Breast epithelium (tissue), 4 donors: ENCODE data around the gene GLO1. TPM values are rescaled to one million over a fixed set of nuclear protein-coding genes. Genes with fewer than 3 reads are reported as not detected.

Source experiments
- DNase-seq, 2 donors: peaks; one replicate each; pipeline ENCODE4 v3.0.0-alpha.2; 2019; ENCODE audit warnings: low spot score in 2 of 2
- H3K27ac ChIP-seq, 2 donors: fragments of 200-600 bp; sonication (generic) in 1 of 2; one replicate each; pipeline ENCODE4 v1.5.1; 2016 to 2019; ENCODE audit warnings: mild to moderate bottlenecking in 1 of 2
- H3K27me3 ChIP-seq, 2 donors: fragments of 200-600 bp; sonication (generic) in 1 of 2; one replicate each; pipeline versions ENCODE4 v1.5.1 to v1.6.0; 2017 to 2019; ENCODE audit warnings: control low read depth in 1 of 2, mild to moderate bottlenecking in 1 of 2
- H3K36me3 ChIP-seq: fragments of 200-600 bp; one replicate; pipeline ENCODE4 v1.5.1; 2019
- H3K4me1 ChIP-seq, 2 donors: fragments of 200-600 bp; sonication (generic); one replicate each; pipeline ENCODE4 v1.5.1; 2016 to 2019; ENCODE audit warnings: control low read depth in 1 of 2
- H3K4me3 ChIP-seq, 3 donors: fragments of 200-600 bp; sonication (generic); 1 replicate in 2 of 3; 2 replicates in 1 of 3; pipeline ENCODE4 v1.5.1; 2016 to 2019; ENCODE audit warnings: mild to moderate bottlenecking in 3 of 3, moderate library complexity in 2 of 3
- H3K9me3 ChIP-seq, 2 donors: fragments of 200-600 bp; sonication (generic) in 1 of 2; one replicate each; pipeline ENCODE4 v1.5.1; 2016 to 2019; ENCODE audit warnings: control low read depth in 1 of 2
- POLR2A ChIP-seq: fragments of 450-650 bp; IDR thresholded peaks from one replicate; pipeline ENCODE4 v1.6.1; 2016; ENCODE audit warnings: antibody characterized with exemption, mild to moderate bottlenecking, moderate library complexity
- POLR2AphosphoS5 ChIP-seq, 3 donors: sonication (generic); formaldehyde crosslinking; IDR thresholded peaks; one replicate each; pipeline ENCODE4 v1.6.1; 2017; ENCODE audit warnings: antibody characterized with exemption in 3 of 3
- intact Hi-C: fragments of 100-400 bp; cut with DNase I; formaldehyde crosslinking; loops from one replicate; pipeline ENCODE4 v1.15.1; 2023; ENCODE audit warnings: low total_unique reads
- total RNA-seq, 3 donors: library from RNA; depleted of rRNA; stranded (reverse); fragments of >200 nt; gene quantifications; one replicate each; pipeline ENCODE4 v1.1.0, GENCODE V29; 2016
- TF ChIP-seq, protein P1 (sequence below), 3 donors: fragments of 450-650 bp; IDR thresholded peaks; one replicate each; pipeline ENCODE4 v1.5.1; 2016 to 2017; ENCODE audit warnings: antibody characterized with exemption in 3 of 3, mild to moderate bottlenecking in 3 of 3, moderate library complexity in 3 of 3

Gene GLO1
- 100 to 1,000 TPM in 1 of 3 donors, 10 to 100 TPM in 2; 59.0 to 113 (median 79.3) TPM for total RNA-seq

DNA sequence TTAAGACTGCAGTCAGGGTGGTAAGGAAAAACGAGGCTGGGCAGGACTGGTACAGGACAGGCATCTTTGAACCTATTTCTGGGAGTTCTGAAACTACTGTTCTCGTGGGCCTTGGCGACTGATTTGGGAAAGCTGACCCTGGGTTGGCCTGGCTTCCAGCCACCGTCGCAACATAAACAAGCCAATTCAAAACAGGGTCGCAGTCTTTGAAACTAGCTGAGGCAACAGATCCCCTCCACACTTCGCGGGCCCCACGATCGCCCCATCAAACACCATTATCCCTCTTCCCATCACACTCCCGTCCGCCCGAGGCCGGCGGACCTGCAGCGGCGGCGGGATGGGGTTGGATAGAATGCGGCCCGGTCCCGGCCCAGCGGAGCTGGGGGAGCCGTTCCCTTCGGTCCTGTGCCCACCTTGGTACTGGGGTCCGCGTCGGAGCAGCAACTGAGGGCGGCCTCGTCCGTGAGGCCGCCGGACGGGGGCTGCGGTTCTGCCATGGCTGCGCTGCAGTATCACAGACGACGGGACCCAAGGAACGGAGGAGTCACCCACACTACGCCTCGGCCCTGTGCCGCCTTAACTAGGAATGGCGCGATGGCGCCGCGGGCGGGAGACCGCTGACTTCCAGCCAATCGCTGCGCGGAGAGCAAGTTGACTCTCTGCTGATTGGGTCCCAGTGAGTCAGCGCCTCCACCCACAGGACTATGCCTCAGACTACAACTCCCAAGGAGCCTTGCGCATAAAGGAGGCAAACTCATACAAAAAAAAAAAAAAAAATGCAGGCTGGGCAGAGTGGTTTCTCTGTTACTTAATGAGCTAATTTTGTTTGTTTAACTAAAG lies at the start of gene GLO1:
TSS of gene GLO1 (minus strand) at position 588 of the 840 bp plus-strand sequence. CDS start at position 497, 91 bp downstream.
- peak; percentile 97 to 99 for DNase-seq
- Histone ChIP-seq H3K27ac (peak within 1 kb of the TSS; percentile 91 to 97), H3K4me3 (peak within 1 kb of the TSS; percentile 55 to 95 (median 64)), H3K36me3 (no peaks in the 10 kb centered on the region), H3K9me3 (peaks cover 5 to 12% of the 10 kb centered on the region in 2 donors), H3K4me1 (no peaks in the 10 kb centered on the region), H3K27me3 (no peaks in the 10 kb centered on the region)
- peak; percentile 89 to 97 (median 90) for TF ChIP-seq POLR2AphosphoS5 (IDR thresholded peaks at IDR 0.05)
- peak; percentile 75 for TF ChIP-seq POLR2A
- TF ChIP-seq, protein P1, sequence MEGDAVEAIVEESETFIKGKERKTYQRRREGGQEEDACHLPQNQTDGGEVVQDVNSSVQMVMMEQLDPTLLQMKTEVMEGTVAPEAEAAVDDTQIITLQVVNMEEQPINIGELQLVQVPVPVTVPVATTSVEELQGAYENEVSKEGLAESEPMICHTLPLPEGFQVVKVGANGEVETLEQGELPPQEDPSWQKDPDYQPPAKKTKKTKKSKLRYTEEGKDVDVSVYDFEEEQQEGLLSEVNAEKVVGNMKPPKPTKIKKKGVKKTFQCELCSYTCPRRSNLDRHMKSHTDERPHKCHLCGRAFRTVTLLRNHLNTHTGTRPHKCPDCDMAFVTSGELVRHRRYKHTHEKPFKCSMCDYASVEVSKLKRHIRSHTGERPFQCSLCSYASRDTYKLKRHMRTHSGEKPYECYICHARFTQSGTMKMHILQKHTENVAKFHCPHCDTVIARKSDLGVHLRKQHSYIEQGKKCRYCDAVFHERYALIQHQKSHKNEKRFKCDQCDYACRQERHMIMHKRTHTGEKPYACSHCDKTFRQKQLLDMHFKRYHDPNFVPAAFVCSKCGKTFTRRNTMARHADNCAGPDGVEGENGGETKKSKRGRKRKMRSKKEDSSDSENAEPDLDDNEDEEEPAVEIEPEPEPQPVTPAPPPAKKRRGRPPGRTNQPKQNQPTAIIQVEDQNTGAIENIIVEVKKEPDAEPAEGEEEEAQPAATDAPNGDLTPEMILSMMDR (IDR thresholded peaks at IDR 0.05), result no peak
- intact Hi-C loops, result no loop called here

DNA sequence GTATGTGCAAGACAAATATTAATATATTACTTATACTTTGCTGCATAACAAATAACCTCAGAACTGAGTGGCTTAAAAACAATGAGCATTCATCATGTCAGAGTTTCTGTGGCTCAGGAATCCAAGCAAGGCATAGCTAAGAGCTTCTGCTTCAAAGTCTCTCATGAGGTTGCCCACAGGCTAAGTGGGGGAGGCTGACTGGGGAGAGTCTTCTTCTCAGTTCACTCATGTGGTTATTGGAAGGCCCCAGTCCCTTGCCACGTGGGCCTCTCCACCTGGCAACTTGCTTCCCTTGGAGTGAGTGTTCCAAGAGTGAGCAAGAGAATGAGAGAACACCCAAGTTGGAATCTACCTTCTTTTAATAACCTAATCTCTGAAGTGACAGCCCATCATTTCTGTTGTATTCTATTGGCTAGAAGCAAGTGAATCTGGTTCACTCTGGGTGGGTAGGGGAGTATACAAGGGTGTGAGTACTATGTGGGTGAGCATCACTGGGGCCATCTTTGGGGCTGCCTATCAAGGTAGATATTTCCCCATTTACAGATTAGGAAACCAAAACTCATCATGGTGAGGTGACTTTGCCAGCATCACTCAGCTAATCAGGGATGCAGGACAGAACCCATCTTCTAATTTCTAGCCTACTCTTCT lies 48.1 kb upstream of the GLO1 start:
- Histone ChIP-seq H3K36me3 (no peaks in the 10 kb centered on the region), H3K4me3 (no peak overlapping the region), H3K27ac (no peak overlapping the region), H3K4me1 (peaks cover 0 to 4% of the 10 kb centered on the region in 2 donors), H3K27me3 (no peaks in the 10 kb centered on the region), H3K9me3 (no peaks in the 10 kb centered on the region)
- TF ChIP-seq, protein P1 (IDR thresholded peaks at IDR 0.05), result no peak
- no peak for TF ChIP-seq POLR2AphosphoS5 (IDR thresholded peaks at IDR 0.05)
- TF ChIP-seq POLR2A, result no peak
- intact Hi-C loops, result no loop called here
- DNase-seq, result no peak

DNA sequence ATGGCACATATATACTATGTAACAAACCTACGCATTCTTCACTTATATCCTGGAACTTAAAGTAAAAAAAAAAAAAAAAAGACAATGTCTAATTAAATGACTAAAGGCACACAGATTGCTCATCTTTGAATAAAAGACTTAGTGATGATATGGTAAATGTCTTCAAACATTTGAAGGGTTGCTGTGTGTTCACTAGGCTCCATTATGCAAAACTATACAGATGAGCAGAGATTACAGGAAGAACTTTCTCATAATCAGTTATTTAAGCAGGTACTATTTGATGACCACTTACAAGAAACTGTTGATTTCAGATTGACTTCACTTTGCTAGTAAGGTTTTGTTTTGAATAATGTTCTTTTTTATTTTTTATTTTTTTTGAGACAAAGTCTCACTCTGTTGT lies 46.5 kb upstream of the GLO1 start:
- intact Hi-C loops, result no loop called here
- Histone ChIP-seq H3K4me3 (no peak overlapping the region), H3K36me3 (no peaks in the 10 kb centered on the region)

DNA sequence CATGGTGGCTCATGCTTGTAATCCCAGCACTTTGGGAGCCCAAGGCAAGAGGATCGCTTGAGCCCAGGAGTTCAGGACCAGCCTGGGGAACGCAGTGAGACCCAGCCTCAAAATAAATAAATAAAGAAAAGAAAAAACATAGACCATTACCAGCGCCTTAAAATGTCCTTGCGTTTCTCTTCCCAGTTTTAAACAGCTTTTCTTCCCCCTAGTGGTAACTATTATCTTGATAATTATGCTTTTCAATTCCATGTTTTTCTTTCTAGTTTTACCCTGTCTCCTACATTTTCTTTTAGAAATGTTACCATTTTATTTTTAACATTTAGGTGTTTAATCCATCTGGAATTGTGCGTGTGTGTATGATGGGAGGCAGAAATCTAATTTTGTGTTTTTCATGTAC lies 36.6 kb upstream of the GLO1 start:
- no peak overlapping the region for H3K27ac ChIP-seq
- H3K4me1 ChIP-seq, result no peaks in the 10 kb centered on the region
- H3K4me3 ChIP-seq, result no peak overlapping the region
- H3K9me3 ChIP-seq, result peaks cover 5 to 10% of the 10 kb centered on the region in 2 donors
- no peak for TF ChIP-seq POLR2A
- TF ChIP-seq, protein P1 (IDR thresholded peaks at IDR 0.05), result no peak
- no peak for DNase-seq
- H3K27me3 ChIP-seq, result no peaks in the 10 kb centered on the region
- intact Hi-C loops, result no loop called here
- no peaks in the 10 kb centered on the region for H3K36me3 ChIP-seq

More for the DNA sequence above, 46.5 kb upstream of the GLO1 start:
- Histone ChIP-seq H3K4me1 (no peaks in the 10 kb centered on the region), H3K27ac (no peak overlapping the region), H3K27me3 (no peaks in the 10 kb centered on the region), H3K9me3 (no peaks in the 10 kb centered on the region)
- DNase-seq, result no peak
- TF ChIP-seq POLR2A (no peak), POLR2AphosphoS5 (IDR thresholded peaks at IDR 0.05) (no peak)
- TF ChIP-seq, protein P1 (IDR thresholded peaks at IDR 0.05), result no peak

DNA sequence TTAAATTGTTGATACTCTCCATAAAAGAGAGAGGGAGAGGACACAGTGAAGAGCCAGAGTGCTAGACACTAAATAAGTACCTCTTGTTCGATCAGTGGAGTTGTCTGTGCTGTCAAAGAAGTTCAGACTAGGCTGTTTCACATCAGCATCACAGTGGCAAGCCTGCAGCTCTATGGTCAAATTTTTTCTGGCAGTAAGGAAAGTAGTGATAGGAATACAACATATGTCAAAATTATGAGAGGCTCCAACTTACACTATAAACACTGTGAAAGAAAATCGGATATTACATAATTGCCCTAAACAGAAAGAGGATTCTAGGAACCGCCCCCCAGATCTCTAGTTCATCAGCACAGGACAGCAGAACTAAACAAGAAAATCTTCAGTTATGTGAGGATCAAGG lies 35.3 kb upstream of the GLO1 start:
- Histone ChIP-seq H3K36me3 (no peaks in the 10 kb centered on the region), H3K9me3 (peaks cover 5 to 10% of the 10 kb centered on the region in 2 donors), H3K27me3 (no peaks in the 10 kb centered on the region), H3K4me3 (no peak overlapping the region), H3K4me1 (no peaks in the 10 kb centered on the region), H3K27ac (no peak overlapping the region)
- TF ChIP-seq POLR2A (no peak), POLR2AphosphoS5 (IDR thresholded peaks at IDR 0.05) (no peak)
- TF ChIP-seq, protein P1 (IDR thresholded peaks at IDR 0.05), result no peak
- intact Hi-C loops, result no loop called here
- DNase-seq, result no peak
